GF-D8 (cell line): ENCODE data around the gene TJP1.
"Not testable (repeated sequence)": the region's sequence is repeated elsewhere in the genome, so short reads cannot be mapped to it uniquely, and the experiment has no call there.

Experiments used
- DNase-seq: peaks from one replicate; lab custom pipeline; 2025; lab: John Stamatoyannopoulos, UW

Gene TJP1

DNA sequence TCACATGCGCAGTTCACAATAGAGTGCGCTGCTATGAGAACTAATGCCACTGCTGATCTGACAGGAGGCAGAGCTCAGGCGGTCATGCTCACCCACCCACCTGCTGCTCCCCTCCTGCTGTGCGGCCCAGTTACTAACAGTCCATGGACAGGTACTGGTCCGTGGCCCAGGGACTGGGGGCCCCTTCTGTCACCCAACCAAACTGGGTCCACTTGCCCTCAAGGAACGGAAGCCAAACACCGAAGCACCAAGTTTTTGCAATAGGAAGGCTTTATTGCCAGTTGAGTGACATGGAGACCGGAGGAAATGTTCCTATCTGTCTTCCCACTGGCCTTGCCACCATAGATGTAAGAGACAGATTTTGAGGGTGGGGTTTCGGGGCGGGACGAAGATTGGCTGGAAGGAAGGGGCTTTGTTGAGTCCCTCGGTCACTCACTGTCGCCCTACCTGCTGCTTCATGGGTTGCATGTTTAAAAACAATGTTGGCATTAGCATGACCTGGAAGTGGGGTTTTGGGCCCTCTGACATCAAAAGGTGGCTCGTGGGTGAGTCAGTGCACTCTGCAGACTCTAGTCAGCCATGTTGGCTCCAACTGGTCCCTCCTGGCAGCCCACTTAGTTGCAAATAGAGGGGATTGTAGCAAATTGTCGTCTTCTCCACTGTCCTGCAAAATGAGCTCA, 141.0 kb downstream of the TJP1 start:
- DNase-seq: no peak

DNA sequence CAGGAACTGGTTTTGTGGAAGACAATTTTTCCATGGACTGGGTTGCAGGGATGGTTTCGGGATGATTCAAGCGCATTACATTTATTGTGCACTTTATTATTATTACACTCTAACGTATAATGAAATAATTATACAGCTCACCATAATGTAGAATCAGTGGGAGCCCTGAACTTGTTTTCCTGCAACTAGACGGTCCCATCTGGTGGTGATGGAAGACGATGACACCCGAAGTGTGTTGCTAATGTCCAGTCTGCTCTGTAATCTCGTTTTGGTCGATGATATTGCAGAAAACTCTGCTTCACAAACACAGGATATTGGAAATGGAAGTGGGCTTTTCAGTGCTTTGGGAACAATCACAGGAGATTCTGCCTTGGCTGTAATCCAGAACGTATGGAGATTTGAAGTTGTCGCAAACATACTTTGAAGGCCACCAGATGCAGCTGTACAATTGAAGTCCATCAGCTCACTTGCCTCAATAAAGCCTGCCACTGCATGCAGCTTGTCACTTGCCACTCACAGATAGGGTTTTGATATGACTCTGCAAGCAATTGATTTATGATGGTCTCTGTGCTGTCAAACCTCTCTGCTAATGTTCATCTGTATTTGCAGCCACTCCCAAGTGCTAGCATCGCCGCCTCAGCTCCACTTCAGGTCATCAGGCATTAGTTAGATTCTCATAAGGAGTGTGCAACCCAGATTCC, 141.7 kb downstream of the TJP1 start:
- no peak for DNase-seq

DNA sequence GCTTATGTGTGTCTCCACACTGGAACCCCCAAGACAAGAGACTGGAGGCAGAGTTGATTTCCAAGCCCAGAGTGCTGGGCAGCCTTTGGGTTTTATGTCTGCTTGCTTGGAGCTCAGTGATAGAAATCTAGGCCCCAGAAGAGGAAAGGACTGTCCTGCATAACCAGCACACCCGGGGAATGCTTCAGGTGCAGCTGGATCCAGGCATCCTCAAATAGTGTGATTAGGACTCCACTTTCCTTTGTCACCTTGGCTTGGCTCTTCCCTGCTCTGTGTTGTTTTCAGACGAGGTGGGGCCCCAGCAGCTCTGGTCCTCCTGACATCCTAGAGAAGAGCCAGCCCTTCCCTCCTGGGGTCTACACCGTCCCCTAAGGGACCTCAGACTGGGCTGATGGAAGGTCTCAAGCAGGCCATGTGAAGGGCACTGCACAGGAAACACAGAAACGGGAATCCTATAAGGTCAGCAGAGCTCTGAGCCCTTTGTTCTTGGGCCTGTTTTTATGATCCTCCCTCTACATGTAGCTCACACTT, 143.7 kb downstream of the TJP1 start:
- DNase-seq: no peak

DNA sequence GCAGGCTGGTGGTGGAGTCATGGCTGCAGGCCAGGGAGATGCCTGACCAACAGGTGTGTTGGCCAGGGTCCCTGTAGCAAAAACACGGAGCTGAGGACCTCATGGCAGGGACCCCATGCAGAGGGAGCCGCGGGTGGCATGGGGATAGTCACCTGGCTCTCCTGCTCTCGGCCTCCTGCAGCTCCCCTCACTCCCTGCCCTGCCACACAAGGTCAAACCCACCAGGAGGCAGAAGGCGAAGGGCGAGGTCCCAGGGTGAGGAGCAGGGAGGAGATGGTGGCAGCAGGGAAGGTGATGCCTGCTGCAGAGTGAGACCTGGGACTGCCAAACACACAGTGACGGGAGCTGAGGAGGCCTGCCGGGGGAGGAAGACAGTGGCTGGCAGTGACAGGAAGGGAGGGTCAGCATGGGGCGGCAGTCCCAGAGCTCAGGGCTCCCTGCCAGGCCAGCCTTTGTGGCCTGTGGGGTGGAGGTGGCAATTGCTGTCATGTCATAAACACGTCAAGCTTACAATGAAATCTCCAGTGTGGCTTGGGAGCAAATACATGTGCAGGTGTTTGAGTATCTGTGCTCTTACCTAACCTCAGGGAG, 144.3 kb downstream of the TJP1 start:
- DNase-seq: no peak

DNA sequence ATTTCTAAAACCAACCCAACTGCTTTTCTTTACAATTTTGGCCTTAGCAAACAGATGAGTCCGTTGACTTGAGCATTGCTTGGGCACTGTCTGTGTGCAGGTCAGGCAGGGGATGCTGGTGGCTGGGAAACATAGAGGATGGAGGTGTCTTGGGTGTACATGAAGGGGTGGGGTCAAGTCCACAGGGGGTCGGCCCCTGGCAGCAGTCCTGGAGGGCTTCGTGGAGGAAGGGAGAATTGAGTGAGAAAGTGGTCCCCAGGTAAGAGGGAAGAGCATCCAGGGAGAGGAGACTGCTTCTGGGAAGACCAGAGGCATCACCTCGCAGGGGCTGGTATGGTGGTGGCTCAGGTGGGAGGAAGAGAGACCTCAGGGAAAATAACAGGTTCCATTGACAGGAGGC, 144.8 kb downstream of the TJP1 start:
- no peak for DNase-seq

DNA sequence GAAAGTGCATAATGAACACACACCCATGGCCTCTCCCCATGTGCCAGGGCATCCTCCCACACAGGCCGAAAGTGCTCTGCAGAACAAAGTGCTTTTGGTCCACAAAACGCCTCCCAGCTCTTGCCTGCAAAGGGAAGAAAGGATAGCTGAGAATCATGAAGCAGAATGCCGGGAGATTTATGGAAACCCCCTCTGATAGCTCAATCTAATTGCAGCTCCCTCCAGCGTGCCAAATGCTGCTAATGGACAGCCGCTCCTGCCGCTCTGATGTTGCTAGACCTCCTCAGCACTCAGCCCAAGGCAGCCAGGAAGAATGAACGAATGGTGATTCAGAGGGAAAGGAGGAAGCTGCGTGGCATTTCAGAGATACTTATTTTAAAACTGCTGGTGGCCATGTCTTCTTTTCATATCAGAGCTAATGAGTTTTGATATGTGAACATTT, 145.3 kb downstream of the TJP1 start:
- no peak for DNase-seq

DNA sequence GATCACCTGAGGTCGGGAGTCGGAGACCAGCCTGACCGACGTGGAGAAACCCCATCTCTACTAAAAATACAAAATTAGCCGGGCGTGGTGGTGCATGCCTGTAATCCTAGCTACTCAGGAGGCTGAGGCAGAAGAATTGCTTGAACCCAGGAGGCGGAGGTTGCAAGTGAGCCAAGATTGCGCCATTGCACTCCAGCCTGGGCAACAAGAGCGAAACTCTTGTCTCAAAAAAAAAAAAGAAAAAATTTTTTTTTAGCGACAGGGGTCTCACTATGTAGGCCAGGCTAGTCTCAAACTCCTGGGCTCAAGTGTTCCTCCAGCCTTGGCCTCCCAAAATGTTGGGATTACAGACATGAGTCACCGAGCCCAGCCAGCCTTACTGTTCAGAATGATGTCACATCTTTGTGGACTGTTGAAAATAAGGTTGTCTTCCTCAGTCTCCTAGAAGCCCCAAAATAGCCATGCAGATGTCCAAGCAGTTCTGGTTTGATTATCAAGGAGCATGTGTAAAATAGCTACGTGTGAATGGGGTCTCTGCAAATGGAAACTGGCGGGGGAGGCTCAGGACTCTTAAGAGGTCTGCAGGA, 145.8 kb downstream of the TJP1 start:
- not testable (repeated sequence) for DNase-seq

DNA sequence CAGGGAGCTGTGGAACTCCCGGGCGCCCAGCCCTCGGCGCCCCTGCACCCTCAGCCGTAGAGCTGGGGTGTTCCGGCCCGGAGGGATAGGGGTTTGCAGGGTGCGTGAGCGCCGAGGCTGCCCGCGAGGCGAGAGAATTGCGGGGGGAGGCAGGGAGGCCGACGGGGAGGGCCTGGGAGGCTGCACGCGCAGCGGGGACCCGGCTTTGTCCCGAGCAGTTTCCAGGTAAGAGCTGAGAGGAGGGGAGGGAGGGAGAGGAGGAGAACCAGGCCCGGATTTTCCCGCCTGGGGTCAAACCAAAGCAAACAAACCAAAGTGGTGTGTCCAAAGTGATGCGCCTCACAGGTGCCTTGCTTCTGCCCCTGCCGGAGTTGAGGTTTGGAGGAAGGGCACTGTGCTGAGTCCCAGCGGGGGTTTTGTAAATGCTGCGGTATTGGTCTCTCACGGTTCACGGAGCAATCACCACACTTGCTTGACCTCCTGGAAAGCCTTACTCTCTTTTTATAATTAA, 146.4 kb downstream of the TJP1 start:
- no peak for DNase-seq

DNA sequence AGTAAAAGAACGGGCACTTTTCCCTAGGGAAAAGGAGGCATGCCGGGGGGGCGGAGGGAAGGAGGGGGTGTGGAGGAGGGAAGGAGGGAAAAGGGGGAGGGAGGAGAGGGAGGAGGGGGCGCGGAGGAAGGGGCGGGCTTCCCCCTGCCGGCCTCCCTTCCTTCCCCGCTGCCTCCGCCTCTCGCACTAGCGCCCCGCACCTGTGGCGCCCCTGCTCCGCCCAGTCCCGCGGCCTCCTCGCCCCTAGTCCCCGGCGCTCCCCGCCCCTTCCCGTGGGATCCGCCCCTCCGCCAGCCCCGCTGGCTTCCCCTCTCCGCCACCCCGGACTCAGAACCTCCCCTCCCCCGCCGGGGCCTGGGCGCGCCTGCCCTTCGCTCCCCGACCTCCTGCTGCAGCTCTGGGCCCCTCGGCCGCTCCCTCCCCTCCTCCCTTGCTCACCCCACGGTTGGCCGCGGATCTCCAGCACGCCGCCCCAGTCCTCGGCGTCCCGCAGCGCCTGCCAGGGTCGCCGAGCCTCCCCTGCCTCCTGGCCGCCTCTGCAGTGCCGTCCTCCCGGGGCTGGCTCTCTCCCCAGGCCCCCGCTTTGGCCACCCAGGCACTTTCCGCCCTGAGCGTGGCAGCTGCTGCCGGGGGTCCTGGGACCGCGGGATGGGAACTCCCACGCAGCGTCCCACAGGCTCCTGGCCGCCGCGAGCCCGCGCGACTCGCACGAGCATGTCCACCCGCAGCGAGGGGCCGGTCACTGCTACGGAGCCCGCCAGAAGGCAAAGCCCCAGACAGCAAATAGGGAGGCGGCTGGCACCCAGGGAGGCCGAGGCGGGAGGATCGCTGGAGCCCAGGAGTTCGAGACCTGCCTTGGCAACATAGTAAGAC, 147.4 kb downstream of the TJP1 start:
- DNase-seq: no peak

DNA sequence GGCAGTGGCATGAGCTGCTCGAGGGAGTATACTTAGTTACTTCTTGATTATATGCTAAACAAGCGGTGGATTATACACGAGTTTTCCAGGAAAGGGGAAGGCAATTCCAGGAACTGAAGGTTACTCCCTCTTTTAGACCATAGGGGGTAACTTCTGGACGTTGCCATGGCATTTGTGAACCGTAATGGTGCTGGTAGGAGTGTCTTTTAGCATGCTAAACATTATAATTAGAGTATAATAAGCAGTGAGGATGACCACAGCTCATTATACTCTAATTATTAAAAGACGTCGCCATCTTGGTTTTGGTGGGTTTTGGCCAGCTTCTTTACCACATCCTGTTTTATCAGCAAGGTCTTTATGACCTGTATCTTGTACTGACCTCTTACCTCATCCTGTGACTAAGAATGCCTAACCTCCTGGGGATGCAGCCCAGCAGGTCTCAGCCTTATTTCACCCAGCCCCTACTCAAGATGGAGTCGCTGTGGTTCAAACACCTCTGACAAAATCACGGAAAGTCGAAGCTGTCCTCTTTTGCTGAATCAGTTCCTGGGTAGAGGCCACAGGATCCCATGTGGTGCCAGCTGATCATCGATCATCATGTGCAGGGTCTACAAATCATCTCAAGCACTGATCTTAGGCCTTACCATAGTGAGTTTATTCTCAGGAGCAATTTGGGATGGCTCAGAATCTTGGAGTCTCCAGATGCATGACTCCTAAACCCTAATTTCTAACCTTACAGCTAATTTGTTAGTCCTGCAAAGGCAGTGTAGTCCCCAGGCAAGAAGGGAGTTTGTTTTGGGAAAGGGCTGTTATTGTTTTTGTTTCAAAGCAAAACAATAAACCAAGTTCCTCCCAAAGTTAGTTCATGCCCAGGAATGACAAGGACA, 149.1 kb downstream of the TJP1 start:
- DNase-seq: no peak

DNA sequence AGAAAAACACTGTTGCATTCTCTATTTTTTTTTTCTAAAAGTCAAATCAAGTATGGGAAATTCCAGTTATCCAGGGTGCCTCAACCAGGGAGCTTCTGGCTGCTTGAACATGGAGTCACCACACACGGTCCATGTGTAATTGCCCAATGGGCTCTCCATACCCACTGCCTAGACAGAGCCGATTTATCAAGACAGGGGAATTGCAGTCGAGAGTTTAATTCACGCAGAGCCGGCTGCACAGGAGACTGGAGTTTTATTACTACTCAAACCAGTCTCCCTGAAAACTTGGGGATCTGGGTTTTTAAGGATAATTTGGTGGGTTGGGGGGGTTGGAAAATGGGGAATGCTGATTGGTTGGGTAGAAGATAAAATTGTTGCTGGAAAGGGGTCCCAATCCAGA, 149.8 kb downstream of the TJP1 start:
- no peak for DNase-seq

DNA sequence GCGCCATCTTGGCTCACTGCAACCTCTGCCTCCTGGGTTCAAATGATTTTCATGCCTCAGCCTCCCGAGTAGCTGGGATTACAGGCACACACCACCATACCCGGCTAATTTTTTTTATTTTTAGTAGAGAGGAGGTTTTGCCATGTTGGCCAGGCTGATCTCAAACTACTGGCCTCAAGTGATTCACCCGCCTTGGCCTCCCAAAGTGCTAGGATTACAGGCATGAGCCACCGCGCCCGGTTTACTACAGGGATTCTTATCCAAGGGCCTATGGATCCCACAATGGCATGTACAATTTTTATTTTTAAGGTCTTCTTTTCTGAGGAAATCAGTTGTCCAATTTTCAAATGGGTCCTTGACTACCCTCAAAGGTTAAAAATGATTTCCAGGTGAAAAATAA, 150.2 kb downstream of the TJP1 start:
- DNase-seq: not testable (repeated sequence)

DNA sequence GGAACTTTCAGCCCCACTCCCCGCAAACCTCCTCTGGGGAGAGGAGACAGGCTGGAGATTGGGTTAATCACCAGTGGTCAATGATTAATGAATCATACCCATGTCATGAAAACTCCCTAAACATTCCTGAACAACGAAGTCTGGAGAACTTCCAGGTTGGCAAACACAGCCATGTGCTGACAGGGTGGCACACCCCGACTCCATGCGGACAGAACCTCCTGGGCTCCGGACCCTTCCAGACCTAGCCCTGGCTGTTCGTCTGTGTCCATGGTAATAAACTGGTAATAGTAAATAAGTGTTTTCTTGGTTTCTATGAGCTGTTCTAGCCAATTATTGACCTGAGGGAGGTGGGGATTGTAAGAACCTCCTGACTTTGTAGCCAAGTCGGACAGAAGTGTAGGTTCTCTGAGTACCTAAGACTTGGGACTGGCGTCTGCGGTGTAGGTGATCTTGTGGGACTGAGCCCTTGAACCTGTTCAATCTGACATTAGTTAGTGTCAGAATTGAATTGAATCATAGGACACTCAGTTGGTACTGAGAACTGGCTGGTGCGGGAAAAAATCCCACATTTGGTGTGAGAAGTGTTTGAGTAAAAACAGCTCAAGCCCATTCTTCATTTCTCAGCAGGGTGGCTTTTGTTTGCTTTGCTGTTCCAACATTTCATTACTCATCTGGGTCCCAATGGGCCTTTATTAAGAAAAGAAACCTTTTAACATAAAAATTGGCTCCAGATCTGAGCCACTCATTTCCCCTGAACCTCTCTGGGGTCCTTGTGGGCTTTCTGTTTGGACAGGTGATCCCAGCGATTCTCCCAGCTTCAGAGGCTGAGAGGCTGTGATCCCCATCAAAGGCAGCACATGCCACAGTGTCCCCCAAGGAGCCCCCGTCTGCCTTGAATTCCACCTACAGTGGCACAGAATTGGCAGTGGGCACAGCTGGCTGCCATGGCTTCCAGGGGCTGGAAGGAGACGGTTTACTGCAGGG, 151.0 kb downstream of the TJP1 start:
- DNase-seq: no peak

DNA sequence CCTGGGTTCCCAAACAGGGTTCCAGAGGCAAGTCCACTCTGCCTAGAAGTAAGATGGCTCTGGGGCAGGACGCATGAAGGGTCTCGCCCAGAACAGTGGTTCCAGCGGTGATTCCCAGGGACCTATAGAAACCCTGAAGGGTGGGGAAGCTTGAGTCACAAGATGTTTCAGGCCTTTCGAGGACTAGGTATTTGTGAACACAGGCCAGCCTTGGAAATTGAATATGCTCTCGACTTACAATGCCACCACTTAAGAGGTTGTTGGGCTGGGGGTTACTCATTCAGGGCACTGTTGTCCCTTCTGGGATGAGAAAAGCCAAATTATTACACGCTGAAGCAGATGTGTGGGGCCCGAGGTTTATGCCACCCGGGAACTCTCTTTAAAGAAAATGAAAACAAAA, 152.0 kb downstream of the TJP1 start:
- no peak for DNase-seq

DNA sequence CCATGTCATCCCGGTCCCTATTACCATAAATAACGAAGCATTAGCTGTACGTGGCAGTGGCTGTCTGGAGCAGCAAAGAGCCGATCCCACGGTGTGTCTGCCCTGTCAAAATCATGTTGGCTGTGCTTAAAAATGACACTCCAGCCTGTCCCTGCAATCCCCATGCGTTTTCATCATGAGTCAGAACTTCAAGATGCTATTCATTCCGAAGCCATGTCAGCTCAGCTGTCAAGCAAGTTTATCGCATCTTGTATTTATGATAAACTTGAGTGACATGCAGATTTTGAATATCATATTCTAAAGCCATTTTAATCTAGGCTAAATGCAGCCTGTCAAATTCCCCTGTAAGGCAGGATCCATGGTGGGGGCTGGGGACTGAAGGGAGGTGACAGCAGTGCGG, 152.4 kb downstream of the TJP1 start:
- DNase-seq: no peak

DNA sequence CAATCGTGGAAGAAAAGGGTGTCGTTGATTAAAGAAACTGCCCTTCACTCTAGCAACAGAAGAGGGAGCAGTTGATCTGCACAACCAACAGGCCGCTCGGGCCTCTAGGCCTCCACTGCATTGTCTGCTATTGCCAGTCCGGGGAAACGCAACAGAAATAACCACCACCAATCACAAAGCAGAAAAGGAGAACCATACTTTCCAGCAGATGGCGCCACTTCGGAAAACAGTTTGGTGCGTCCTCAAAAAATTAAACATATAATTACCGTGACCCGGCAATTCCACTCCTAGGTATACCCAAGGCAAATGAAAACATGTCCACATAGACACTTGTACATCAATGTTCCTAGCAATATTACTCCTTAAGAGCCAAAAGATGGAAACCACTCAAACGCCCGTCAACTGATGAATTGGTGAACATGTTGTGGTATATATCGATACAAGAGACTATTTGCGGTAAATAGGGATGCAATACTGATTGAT, 154.1 kb downstream of the TJP1 start:
- DNase-seq: no peak

DNA sequence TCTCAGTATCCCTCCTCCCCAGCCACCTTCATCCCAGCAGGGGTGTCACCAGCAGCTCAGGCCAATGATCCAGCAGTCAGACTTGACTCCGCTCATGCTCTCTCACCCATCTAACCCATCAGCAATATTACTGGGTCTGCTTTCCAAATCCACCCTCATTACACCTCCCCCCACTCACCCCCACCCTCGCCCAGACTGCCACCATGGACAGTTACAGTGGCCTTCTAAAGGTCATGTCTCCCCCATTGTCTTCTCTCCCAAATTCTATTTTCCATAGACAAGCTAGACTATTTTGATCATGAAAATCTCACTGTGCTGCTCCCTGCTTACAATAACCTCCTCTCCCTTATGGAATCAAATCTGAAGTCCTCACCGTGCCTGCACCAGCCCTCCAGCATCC, 156.0 kb downstream of the TJP1 start:
- DNase-seq: no peak

DNA sequence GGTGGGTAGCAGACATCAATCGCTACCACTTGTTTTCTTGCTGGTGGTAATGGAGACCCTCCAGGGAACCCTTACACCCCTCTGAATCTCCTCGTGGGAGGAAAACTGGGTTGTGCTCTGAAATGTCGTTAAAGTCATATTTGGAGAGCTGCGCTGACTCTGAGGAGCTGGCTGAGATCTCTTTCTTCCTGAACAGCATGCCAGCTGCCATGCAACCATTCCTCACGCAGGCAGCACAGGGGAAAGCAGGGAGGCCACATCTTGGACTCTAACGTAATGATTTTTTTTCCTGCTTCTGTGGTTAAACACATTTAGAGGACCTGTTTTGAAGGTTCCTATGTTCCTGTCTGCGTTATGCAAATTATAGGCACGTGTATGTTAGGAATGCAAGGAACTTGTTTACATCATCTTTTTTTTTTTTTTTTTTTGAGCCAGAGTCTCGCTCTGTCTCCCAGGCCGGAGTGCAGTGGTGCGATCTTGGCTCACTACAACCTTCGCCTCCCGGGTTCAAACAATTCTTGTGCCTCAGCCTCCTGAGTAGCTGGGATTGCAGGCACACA, 156.7 kb downstream of the TJP1 start:
- no peak for DNase-seq

DNA sequence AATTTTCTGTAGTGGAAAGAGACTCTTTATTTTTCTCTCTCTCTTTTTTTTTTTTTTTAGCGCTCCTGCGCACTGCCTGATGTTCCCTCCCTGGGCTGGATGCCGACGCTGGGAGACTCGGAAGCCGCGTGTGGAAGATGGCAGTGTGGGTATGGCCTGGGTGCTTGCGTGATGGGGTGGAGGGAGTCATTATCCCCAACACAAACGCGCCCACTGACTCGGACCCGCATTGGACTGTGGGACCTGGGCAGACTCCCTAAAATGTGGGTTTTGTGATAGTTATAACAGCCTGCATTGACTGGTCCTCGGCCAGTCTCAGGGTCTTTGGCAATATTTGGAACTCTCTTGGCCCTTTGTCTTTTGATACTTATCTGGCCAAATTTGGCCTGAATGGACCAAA, 157.9 kb downstream of the TJP1 start:
- no peak for DNase-seq
